EH (cell line): ENCODE results near the gene TTYH1.
"Not testable (repeated sequence)": the region's sequence is repeated elsewhere in the genome, so short reads cannot be mapped to it uniquely, and the experiment has no call there.

Experiments
- DNase-seq: peaks from one replicate; pipeline ENCODE4 v3.0.0-alpha.2; 2015; ENCODE audit warnings: low read depth

The TTYH1 gene

GRCh38 chr19:54415208-54415900, at the start of gene TTYH1:
TTYH1 (plus strand) TSS chr19:54415464; CDS start chr19:54415553, 89 bp downstream.
- no peak for DNase-seq

DNA sequence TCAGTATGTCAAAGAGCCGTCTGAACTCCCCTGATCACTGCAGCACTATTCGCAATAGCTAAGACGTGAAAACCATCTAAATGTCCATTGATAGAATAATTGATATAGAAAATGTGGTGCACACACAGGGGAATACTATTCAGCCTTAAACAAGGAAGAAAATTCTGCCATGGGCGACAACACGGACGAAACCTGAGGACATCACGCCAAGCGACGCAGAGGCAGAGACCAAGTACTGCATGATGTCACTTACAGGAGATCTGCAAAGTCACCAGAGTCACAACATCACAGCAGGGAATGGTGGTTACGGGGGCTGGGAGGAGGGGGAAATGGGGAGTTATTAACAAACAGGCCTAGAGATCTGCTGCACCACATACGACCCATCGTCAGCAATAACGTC, 49.5 kb upstream of the TTYH1 start:
- not testable (repeated sequence) for DNase-seq

- no peak for DNase-seq
These were observed 48.5 kb upstream of the TTYH1 start for GRCh38 chr19:54366811-54367210.

DNA sequence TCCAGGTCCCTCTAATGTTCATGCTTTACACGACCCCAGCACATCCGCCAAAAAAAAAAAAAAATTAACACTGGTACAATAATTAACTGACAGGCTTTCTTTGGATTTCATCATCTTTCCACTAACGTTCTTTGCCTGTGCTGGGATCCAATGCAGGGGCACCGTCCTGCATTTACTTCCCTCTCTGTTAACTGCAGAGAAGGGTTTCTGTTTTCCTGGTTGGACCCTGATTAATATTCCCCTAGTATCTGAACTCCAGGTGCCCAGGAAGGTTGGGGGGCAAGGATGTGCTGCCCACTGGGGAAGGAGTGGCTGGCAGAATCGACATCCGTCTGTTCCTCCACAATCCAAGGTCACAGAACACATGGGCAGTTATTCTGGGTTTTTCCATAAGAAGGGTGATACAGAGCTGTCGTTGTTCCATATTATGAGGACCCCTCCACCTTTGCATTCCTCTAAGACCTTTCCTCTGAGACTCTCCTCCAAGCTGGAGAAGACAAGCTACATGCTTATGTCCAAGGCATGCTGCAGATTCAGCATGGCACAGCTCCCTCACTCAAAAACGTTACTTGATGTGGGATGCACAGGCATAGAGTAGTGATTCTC, 46.1 kb upstream of the TTYH1 start:
- no peak for DNase-seq

GRCh38 chr19:54369688-54370433, 45.4 kb upstream of the TTYH1 start:
- not testable (repeated sequence) for DNase-seq

DNA sequence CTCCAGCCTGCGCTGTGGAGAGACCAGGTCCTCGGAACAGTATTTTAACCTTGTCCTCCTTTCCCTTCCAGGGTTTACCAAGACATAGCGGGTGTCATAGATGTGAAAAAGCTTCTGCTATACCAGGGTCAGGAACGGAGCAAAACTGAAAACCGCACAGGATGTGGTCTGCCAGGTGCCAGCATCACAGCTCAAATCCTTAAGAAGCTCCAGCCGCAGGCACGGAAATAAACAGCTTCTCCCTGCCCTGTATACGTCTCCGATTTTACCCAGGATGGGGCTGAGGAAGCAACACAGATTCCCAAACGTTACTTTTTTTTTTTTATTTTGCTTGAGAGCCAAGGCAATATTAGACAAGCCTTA, 44.8 kb upstream of the TTYH1 start:
- DNase-seq = not testable (repeated sequence)

DNA sequence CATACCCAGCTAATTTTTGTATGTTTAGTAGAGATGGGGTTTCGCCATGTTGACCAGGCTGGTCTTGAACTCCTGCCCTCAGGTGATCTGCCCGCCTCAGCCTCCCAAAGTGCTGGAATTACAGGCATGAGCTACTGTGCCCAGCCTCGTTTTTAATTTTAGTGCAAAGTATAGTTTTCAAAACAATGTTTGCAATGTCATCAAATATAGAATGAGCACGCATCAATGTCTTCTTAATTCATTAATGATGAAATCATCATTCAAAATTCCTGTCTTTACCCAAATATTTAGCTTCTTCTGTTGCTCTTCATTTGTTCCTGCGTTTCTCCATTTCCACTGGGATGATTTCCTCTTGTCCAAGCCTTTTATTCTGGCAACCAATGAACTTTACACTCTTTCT, 43.8 kb upstream of the TTYH1 start:
- not testable (repeated sequence) for DNase-seq

- DNase-seq = no peak
These were observed 41.3 kb upstream of the TTYH1 start for GRCh38 chr19:54373781-54374631.

GRCh38 chr19:54375181-54375938, 39.9 kb upstream of the TTYH1 start:
- DNase-seq = not testable (repeated sequence)

DNA sequence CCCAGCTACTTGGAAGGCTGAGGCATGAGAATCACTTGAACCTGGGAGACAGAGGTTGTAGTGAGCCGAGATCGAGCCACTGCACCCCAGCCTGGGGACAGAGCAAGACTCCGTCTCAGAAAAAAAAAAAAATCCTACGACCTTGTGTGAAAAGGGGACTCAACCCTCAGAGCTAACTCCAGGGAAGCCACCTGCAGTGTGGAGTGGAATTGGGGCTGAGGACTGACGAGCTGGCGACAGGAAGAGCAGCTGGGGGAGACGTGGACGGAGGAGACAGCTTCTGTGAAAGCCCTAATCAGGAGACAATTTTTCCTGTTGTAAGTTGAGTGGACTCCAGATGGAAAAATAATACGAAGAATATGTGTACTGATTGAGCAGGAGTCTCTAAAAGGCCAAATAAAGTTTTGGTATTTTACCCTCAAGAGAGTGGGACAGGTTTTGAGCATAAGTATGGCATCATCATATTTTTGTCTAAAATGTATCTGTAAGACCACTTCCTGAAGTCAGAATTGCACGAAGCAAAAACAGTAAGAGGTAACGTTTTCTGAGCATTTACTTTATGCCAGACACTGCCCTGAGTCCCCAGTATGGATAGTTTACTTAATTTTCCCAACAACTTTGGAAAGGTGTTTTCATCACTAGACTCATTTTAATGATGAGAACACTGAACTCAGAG, 38.5 kb upstream of the TTYH1 start:
- DNase-seq = no peak

DNA sequence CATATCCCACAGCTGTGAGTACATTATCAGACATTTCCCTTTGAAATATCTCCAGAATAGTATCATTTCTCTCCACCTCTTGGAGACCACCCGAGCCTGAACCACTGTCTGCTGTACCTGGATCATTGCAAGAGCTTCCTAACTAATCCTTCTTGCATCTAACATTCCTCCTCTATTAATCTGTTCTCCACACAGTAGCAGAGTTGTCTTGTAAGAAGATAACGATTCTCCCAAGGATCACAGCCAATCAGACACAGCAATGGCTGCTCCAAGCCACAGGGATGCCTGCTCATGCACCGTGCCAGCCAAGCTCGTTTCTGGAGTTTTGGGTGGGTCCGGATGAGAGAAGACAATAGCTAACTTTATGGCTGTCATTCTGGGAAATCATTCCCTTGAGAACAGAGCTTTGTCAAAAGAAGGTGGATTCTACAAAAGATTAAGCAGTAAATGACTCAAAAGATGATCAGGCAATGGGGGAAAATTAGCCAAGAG, 36.0 kb upstream of the TTYH1 start:
- DNase-seq = no peak

DNA sequence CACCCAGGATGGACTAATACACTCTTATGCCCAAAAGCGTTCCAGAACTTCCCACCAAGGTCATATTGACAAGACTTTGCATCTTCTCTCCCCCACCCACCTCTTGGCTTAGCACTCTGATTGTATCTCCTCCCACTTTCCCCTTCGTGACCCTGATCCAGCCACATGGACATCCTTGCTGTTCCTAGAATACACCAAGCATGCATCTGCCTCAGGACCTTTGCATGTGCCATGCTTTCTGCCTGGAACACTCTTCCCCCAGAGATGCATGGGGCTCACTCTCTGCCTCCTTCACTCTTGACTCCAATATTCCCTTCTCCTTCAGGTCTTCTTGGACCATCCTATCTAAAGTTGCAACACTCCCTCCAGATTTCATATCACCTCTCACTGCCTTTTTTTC, 34.4 kb upstream of the TTYH1 start:
- DNase-seq = no peak

DNA sequence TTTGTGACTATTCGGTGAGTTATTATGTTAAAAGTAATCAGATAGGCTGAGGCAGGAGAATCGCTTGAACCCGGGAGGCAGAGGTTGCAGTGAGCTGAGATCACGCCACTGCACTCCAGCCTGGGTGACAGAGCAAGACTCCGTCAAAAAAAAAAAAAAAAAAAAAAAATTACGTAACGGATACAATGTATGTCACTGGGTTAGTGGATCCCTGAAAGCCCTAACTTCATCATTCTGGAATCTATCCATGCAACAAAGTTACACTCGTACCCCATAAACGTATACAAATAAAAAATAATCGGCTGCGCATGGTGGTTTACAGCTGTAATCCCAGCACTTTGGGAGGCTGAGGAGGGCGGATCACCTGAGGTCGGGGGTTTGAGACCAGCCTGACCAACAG, 33.2 kb upstream of the TTYH1 start:
- not testable (repeated sequence) for DNase-seq

DNA sequence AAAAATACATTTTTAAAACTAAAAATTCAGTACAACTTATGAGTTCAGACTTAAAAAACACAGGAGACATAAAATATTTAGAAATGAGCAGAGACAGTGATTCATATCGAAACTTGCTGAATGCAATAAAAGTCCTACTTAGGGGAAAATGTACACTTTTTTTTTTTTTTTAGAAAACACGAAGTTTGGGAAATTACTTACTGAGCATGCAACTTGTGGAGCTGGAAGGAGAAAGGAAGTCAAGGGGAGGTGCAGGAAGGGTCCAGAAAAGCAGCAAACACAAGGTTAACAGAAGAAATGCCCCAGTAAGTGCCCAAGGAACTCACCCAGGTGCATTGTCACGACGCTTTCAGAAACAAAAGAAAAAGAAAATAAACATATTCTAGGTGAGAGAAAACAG, 31.9 kb upstream of the TTYH1 start:
- DNase-seq = no peak

DNA sequence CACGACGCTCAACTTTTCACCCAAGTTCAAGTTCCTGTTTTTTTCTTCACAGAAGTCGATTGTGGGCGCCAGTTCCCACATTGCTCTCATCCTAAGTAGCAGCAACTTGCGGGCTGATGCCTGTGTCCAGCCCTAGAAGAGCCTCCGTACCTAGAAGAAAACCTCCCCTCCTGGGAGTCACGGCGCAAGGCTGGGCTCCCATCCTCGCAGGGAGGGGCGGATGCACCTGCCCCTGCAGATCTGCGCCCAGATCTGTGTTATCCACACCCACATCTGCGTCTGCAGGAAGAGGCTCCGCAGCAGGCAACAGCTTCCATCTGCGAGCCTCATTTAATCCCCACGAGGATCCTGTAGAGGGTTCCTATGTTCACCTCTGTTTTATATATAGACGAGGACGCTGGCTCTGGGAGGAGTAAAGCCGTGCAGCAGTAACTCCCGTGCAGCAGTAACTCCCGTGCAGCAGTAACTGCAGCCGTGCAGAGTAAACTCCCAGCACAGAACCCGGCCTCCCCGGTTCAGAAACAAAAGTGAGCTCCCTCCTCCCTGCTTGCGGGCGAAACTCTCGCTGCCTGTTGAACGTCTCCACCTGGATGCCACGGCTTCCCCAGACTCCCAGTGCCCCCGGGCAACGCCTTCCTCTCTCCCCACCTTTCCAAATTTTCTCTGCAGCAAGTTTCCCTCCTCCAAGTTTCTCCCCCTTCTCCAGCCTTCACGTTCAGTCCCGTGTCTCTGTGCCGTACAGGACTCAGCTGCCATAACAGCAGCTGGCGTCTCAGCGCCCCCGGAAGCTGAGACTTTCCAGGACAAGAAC, 27.1 kb upstream of the TTYH1 start:
- peak; percentile 10 for DNase-seq

DNA sequence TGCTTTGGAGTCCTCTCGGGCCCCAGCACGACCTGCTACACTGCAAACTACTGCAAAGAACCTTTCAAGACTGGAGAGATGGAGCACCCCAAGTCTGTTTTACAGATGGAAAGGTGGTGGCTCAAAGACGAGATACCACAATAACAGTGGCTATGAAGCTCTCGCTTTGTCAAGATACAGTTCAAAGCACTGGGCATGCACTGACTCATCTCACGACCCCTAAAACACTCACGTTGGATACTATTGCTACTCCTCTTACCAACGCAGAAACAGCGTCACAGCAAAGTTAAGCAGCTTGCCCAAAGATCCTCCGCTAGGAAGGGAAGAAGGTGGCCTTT, 26.5 kb upstream of the TTYH1 start:
- DNase-seq = no peak

GRCh38 chr19:54389553-54389952, 25.7 kb upstream of the TTYH1 start:
- no peak for DNase-seq

DNA sequence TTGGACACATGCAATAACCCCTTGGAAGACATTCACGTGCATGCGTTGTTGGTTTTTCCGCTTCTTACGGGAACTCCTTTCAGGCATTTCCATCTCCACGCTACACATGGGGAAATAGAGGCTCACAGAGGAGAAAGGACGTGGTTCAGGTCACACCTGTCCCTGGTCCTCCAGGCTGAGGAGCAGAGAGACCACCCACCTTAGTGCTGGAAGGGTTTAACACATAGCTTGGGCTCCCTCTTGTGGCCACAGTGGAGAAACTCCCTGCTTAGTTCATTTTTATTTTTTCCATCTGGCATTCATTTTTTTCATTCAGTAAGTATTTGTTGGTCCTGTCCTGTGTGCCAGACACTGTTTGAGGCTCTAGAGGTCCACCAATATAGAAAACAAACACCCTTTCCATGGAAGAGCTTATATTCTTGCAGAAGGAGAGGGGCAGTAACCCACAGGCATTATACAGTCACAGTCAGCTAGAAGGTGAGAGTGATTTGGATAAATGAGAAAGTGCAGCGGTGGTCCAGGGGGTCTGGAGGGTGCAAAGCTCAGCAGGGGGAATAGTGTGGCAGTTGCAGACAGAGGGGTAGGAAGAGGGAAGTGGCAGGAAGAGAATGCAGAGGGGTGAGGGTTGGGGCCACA, 24.2 kb upstream of the TTYH1 start:
- peak; percentile 56 for DNase-seq

DNA sequence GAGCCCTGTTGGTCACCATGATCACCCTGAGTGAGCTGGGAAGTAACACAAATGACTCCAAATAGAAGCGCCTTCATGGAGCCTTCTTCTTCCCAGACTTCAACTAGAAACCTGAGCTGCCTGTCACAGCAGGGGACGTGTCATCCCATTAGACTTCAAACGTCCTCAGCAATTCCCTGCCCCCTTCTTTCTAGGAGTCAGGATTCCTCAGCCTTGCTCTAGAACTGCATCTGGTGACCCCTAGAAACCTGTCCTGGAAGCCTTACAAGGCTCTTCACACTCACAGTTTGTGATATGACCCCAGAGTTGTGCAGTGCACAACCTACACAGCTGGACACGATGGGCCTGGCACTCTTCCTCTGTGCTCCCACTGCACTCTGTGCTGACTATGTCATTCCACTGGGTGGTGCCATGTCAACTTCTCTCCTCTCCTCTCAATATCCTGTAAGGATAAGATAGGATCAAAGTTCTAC, 23.6 kb upstream of the TTYH1 start:
- DNase-seq = no peak
